Vagina (tissue), 2 donors: ENCODE data around the gene GEMIN8. TPM values are rescaled to one million over a fixed set of nuclear protein-coding genes. Genes with fewer than 3 reads are reported as not detected.

Experiments used
- DNase-seq, 2 donors: peaks; one replicate each; pipeline ENCODE4 v3.0.0-alpha.2; 2017; ENCODE audit errors: extremely low spot score in 2 of 2
- H3K27ac ChIP-seq: fragments of 200-600 bp; sonication (generic); one replicate; pipeline ENCODE4 v1.5.1; 2019
- H3K27me3 ChIP-seq: fragments of 200-600 bp; sonication (generic); one replicate; pipeline ENCODE4 v1.5.1; 2019
- H3K36me3 ChIP-seq, 2 donors: fragments of 200-600 bp; sonication (generic); one replicate each; pipeline ENCODE4 v1.5.1; 2017 to 2019
- H3K4me1 ChIP-seq: fragments of 200-600 bp; sonication (generic); one replicate; pipeline ENCODE4 v1.5.1; 2019
- H3K4me3 ChIP-seq, 2 donors: fragments of 200-600 bp; sonication (generic); 1 replicate in 1 of 2; 2 replicates in 1 of 2; pipeline ENCODE4 v1.5.1; 2016 to 2019
- H3K9me3 ChIP-seq: fragments of 200-600 bp; sonication (generic); one replicate; pipeline ENCODE4 v1.5.1; 2019
- CTCF ChIP-seq, 3 experiments: fragments of 450-650 bp in 2 of 3; fragments of 200-600 bp in 1 of 3; sonication (generic) in 1 of 3; IDR thresholded peaks; one replicate each; pipeline ENCODE4 v1.5.1; 2017 to 2019; ENCODE audit warnings: antibody characterized with exemption in 3 of 3, mild to moderate bottlenecking in 2 of 3, moderate library complexity in 2 of 3
- POLR2A ChIP-seq, 2 donors: fragments of 450-650 bp; IDR thresholded peaks; one replicate each; pipeline ENCODE4 v1.6.1; 2017; ENCODE audit warnings: antibody characterized with exemption in 2 of 2, mild to moderate bottlenecking in 2 of 2, moderate library complexity in 2 of 2
- POLR2AphosphoS5 ChIP-seq, 2 donors: sonication (generic); formaldehyde crosslinking; IDR thresholded peaks; one replicate each; pipeline ENCODE4 v1.9.0; 2017; ENCODE audit warnings: antibody characterized with exemption in 2 of 2, mild to moderate bottlenecking in 2 of 2, low read depth in 1 of 2; ENCODE audit not compliant: insufficient read depth in 1 of 2
- intact Hi-C: fragments of 100-400 bp; cut with DNase I; formaldehyde crosslinking; loops from one replicate; pipeline ENCODE4 v1.15.1; 2023
- total RNA-seq: library from RNA; depleted of rRNA; stranded (reverse); fragments of >200 nt; gene quantifications from one replicate; pipeline ENCODE4 v1.2.3, GENCODE V29; 2016

Gene GEMIN8
- total RNA-seq, 1 donor from 2014 or later, result 16.5 TPM

GRCh38 chrX:14029039-14029424 lies 660 bp downstream of the GEMIN8 start:
- intact Hi-C loops, result no loop called here
- no peaks in the 10 kb centered on the region for H3K36me3 ChIP-seq
- peak overlapping the region; percentile 71 for H3K27ac ChIP-seq
- DNase-seq, result no peak
- H3K9me3 ChIP-seq, result no peaks in the 10 kb centered on the region
- H3K4me3 ChIP-seq, result peak overlapping the region; percentile 50 to 57
- TF ChIP-seq CTCF (IDR thresholded peaks at IDR 0.05) (no peak), POLR2A (IDR thresholded peaks at IDR 0.05) (no peak), POLR2AphosphoS5 (IDR thresholded peaks at IDR 0.05; ENCODE audit: insufficient read depth in 1 of 2, low read depth in 1 of 2) (no peak)
- H3K27me3 ChIP-seq, result no peaks in the 10 kb centered on the region
- H3K4me1 ChIP-seq, result peaks cover 9% of the 10 kb centered on the region

GRCh38 chrX:14028473-14028872 lies 1.2 kb downstream of the GEMIN8 start:
- TF ChIP-seq POLR2A (IDR thresholded peaks at IDR 0.05), result no peak
- no peak for TF ChIP-seq POLR2AphosphoS5 (IDR thresholded peaks at IDR 0.05; ENCODE audit: insufficient read depth in 1 of 2, low read depth in 1 of 2)
- TF ChIP-seq CTCF (IDR thresholded peaks at IDR 0.05), result no peak
- Histone ChIP-seq H3K27ac (no peak overlapping the region), H3K4me1 (peaks cover 9% of the 10 kb centered on the region), H3K27me3 (no peaks in the 10 kb centered on the region), H3K9me3 (no peaks in the 10 kb centered on the region), H3K36me3 (no peaks in the 10 kb centered on the region), H3K4me3 (no peak overlapping the region)
- DNase-seq, result no peak
- intact Hi-C loops, result no loop called here

- DNase-seq, result no peak
- peaks cover 9% of the 10 kb centered on the region for H3K4me1 ChIP-seq
- H3K36me3 ChIP-seq, result no peaks in the 10 kb centered on the region
- no peaks in the 10 kb centered on the region for H3K9me3 ChIP-seq
- no peaks in the 10 kb centered on the region for H3K27me3 ChIP-seq
- intact Hi-C loops, result no loop called here
- H3K27ac ChIP-seq, result no peak overlapping the region
- TF ChIP-seq POLR2A (IDR thresholded peaks at IDR 0.05), result no peak
- TF ChIP-seq POLR2AphosphoS5 (IDR thresholded peaks at IDR 0.05; ENCODE audit: insufficient read depth in 1 of 2, low read depth in 1 of 2), result no peak
- no peak for TF ChIP-seq CTCF (IDR thresholded peaks at IDR 0.05)
- no peak overlapping the region for H3K4me3 ChIP-seq
These were observed 2.1 kb downstream of the GEMIN8 start for GRCh38 chrX:14027511-14028019.

DNA sequence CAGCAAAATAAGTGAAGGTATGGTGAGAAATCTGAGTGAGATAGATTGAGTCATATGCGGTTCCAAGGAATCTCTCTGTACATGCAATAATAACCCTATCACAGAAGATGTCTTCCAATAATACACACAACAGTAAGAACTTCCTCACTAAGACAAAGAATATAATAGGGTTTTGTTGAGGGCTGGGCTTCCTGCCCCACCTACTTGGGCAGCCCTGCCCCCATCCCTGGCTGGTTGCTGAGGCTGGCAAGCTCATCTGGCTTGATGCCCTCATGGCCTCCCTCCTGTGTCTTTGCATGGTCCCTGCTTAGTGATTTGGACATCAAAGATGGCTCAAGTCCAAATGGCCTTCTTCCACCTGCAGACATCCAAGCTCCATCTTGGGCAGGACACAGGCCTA lies 2.7 kb downstream of the GEMIN8 start:
- Histone ChIP-seq H3K4me3 (no peak overlapping the region), H3K27ac (no peak overlapping the region), H3K9me3 (no peaks in the 10 kb centered on the region), H3K27me3 (no peaks in the 10 kb centered on the region), H3K4me1 (peaks cover 9% of the 10 kb centered on the region), H3K36me3 (no peaks in the 10 kb centered on the region)
- no peak for TF ChIP-seq POLR2A (IDR thresholded peaks at IDR 0.05)
- TF ChIP-seq POLR2AphosphoS5 (IDR thresholded peaks at IDR 0.05; ENCODE audit: insufficient read depth in 1 of 2, low read depth in 1 of 2), result no peak
- TF ChIP-seq CTCF (IDR thresholded peaks at IDR 0.05), result no peak
- intact Hi-C loops, result no loop called here
- DNase-seq, result no peak

- no peaks in the 10 kb centered on the region for H3K9me3 ChIP-seq
- no peak for DNase-seq
- no peaks in the 10 kb centered on the region for H3K27me3 ChIP-seq
- no peak overlapping the region for H3K4me3 ChIP-seq
- peaks cover 9% of the 10 kb centered on the region for H3K4me1 ChIP-seq
- TF ChIP-seq POLR2AphosphoS5 (IDR thresholded peaks at IDR 0.05; ENCODE audit: insufficient read depth in 1 of 2, low read depth in 1 of 2), result no peak
- no peak for TF ChIP-seq POLR2A (IDR thresholded peaks at IDR 0.05)
- no peak for TF ChIP-seq CTCF (IDR thresholded peaks at IDR 0.05)
- intact Hi-C loops, result no loop called here
- H3K36me3 ChIP-seq, result no peaks in the 10 kb centered on the region
- H3K27ac ChIP-seq, result no peak overlapping the region
These were observed 3.6 kb downstream of the GEMIN8 start for GRCh38 chrX:14026121-14026520.
